Activated B cell treated with CpG ODN at 0.5 μM for 24 hours (primary cell): ENCODE results near the gene HES3. TPM values are rescaled to one million over a fixed set of nuclear protein-coding genes. Genes with fewer than 3 reads are reported as not detected.

Source experiments
- ATAC-seq: fragments of 200-7000 bp; cut with Tn5 transposase; one replicate; pipeline ENCODE4 v1.10.0; 2021; ENCODE audit warnings: low read depth, mild to moderate bottlenecking, moderate library complexity
- CTCF ChIA-PET: fragments of 350-600 bp; sonication (Branson Sonifier 250); formaldehyde crosslinking; loops from one replicate; lab custom pipeline; 2021; ENCODE audit warnings: antibody characterized with exemption; lab: Charles Lee
- POLR2A ChIA-PET: fragments of 350-600 bp; sonication (Branson Sonifier 250); formaldehyde crosslinking; loops from one replicate; lab custom pipeline; 2021; ENCODE audit warnings: antibody characterized with exemption; lab: Charles Lee
- DNase-seq: peaks from one replicate; pipeline ENCODE4 v3.0.0; 2022
- H3K27ac Mint-ChIP-seq: one replicate; pipeline ENCODE4 v1.8.0; 2020; ENCODE audit warnings: mixed read lengths
- H3K27me3 Mint-ChIP-seq: one replicate; pipeline ENCODE4 v1.8.0; 2021; ENCODE audit warnings: mixed read lengths
- H3K36me3 Mint-ChIP-seq: one replicate; pipeline ENCODE4 v1.8.0; 2021; ENCODE audit warnings: low read depth, mixed read lengths
- H3K4me1 Mint-ChIP-seq: one replicate; pipeline ENCODE4 v1.8.0; 2021; ENCODE audit warnings: mixed read lengths
- H3K4me3 Mint-ChIP-seq: one replicate; pipeline ENCODE4 v1.8.0; 2020; ENCODE audit warnings: mild to moderate bottlenecking, mixed read lengths
- H3K9me3 Mint-ChIP-seq: one replicate; pipeline ENCODE4 v1.8.0; 2020; ENCODE audit warnings: mixed read lengths
- CTCF ChIP-seq: fragments of 200-600 bp; IDR thresholded peaks from one replicate; pipeline ENCODE4 v1.8.0; 2022; ENCODE audit warnings: antibody characterized with exemption, mild to moderate bottlenecking
- intact Hi-C: fragments of 100-400 bp; cut with micrococcal nuclease; formaldehyde crosslinking; loops from one replicate; pipeline ENCODE4 v1.15.1; 2024
- total RNA-seq: library from RNA; stranded (reverse); gene quantifications from 2 replicates; pipeline ENCODE4 v1.2.3, GENCODE V29; 2022

The HES3 gene
- total RNA-seq, 1 donor from 2014 or later = not detected

GRCh38 chr1:6200188-6200809 lies 43.7 kb upstream of the HES3 start:
- no peak for ATAC-seq
- Mint-ChIP-seq H3K9me3 (no peaks in the 10 kb centered on the region), H3K4me1 (peaks cover 50% of the 10 kb centered on the region), H3K27me3 (peaks cover 8% of the 10 kb centered on the region), H3K36me3 (peaks cover 25% of the 10 kb centered on the region), H3K27ac (peak overlapping the region; percentile 94), H3K4me3 (peak overlapping the region; percentile 88)
- intact Hi-C loops = no loop called here
- TF ChIP-seq CTCF = no peak
- CTCF ChIA-PET = no interaction called here
- POLR2A ChIA-PET = interaction anchor here (0.9 to 1.0 kb wide), 3 partner anchors 8 to 208 kb away, joined by 3 to 4 read pairs (median 4); partner anchors contain the start of genes ICMT and NPHP4
- DNase-seq = no peak

GRCh38 chr1:6202256-6202655 lies 41.7 kb upstream of the HES3 start:
- Mint-ChIP-seq H3K4me3 (no peak overlapping the region), H3K27me3 (peaks cover 12% of the 10 kb centered on the region), H3K36me3 (peaks cover 13% of the 10 kb centered on the region), H3K27ac (no peak overlapping the region), H3K4me1 (peaks cover 43% of the 10 kb centered on the region), H3K9me3 (no peaks in the 10 kb centered on the region)
- POLR2A ChIA-PET = interaction anchor here (1.3 kb wide), 1 partner anchor 34 kb away, joined by 3 read pairs; the partner anchor contains the start of gene ICMT
- TF ChIP-seq CTCF = no peak
- CTCF ChIA-PET = interaction anchor here (1.1 kb wide), 1 partner anchor 14 kb away, joined by 3 read pairs; no protein-coding TSS in a partner anchor
- DNase-seq (no peak), ATAC-seq (no peak)
- intact Hi-C loops = no loop called here

GRCh38 chr1:6205849-6206519 lies 38.0 kb upstream of the HES3 start, which contains the start of gene RNF207:
TSS of gene RNF207 (plus strand) at chr1:6206119. CDS start at chr1:6206536, 417 bp downstream.
- Mint-ChIP-seq H3K4me3 (peak within 1 kb of the TSS; percentile 71), H3K27ac (no peak within 1 kb of the TSS), H3K36me3 (no peaks in the 10 kb centered on the region), H3K4me1 (peaks cover 22% of the 10 kb centered on the region), H3K27me3 (peaks cover 24% of the 10 kb centered on the region), H3K9me3 (no peaks in the 10 kb centered on the region)
- ChIA-PET POLR2A (interaction anchor here (1.0 kb wide), 1 partner anchor 30 kb away, joined by 3 read pairs; the partner anchor contains the start of gene ICMT), CTCF (interaction anchor here (1.2 kb wide), 2 partner anchors 39 to 40 kb away, joined by 3 read pairs; no protein-coding TSS in a partner anchor)
- no peak for TF ChIP-seq CTCF
- intact Hi-C loops = no loop called here
- ATAC-seq (peak; percentile 38), DNase-seq (peak; percentile 47)

GRCh38 chr1:6206520-6206855 lies 37.5 kb upstream of the HES3 start:
- H3K27ac Mint-ChIP-seq = no peak overlapping the region

More at GRCh38 chr1:6206520-6206855, 37.5 kb upstream of the HES3 start:
- intact Hi-C loops = no loop called here
- DNase-seq (no peak), ATAC-seq (no peak)
- no peaks in the 10 kb centered on the region for H3K9me3 Mint-ChIP-seq
- ChIA-PET CTCF (interaction anchor here (1.2 kb wide), 2 partner anchors 38 to 40 kb away, joined by 3 read pairs; no protein-coding TSS in a partner anchor), POLR2A (interaction anchor here (1.0 kb wide), 1 partner anchor 30 kb away, joined by 3 read pairs; the partner anchor contains the start of gene ICMT)
- TF ChIP-seq CTCF = no peak
- peaks cover 24% of the 10 kb centered on the region for H3K27me3 Mint-ChIP-seq
- no peaks in the 10 kb centered on the region for H3K36me3 Mint-ChIP-seq
- peaks cover 22% of the 10 kb centered on the region for H3K4me1 Mint-ChIP-seq
- peak overlapping the region; percentile 46 for H3K4me3 Mint-ChIP-seq
